MM.1S (cell line): ENCODE data around the gene SEC16B.

Experiments used
- EZH2phosphoT487 ChIP-seq: fragments of 300-600 bp; sonication (generic); IDR thresholded peaks from 2 replicates; pipeline ENCODE4 v1.6.1; 2018; ENCODE audit warnings: antibody characterized with exemption, low read length
- TF ChIP-seq, protein P1 (sequence below): fragments of 300-600 bp; sonication (generic); IDR thresholded peaks from 2 replicates; pipeline ENCODE4 v1.5.1; 2016; ENCODE audit warnings: antibody characterized with exemption, low read length, mixed read lengths

DNA sequence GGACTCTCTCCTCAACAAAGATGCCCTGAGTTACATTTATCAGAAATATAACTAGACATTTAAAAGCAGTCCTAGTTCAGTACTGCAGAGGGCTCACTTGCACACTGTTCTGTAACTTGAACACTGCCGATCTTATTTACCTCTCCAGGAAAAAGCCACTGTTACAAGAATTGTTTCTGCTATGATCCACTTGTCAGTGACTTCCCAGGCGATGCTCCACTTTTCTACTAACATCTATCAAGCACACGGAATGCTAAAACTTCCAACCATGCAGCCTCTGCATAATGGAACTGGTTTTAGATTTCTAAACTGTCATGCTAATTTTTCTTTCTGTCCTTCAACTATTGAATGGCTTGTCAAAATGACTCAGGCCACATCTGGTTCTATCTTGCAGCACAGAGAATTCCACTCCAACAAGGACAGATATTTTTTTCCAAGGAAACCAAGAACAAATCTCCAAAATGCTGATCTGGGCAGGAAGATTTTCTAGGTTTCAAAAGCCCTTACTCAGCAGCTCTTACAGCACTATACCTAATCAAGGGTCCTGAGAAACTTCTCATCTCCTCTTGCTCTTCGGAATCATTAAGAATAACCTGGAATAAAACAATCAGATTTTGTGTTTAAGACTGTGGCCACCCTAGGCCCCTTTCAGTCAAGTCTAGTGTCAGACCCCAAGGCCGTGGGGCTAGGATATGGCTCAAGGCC is 9.9 kb downstream of the SEC16B start:
- TF ChIP-seq, protein P1, sequence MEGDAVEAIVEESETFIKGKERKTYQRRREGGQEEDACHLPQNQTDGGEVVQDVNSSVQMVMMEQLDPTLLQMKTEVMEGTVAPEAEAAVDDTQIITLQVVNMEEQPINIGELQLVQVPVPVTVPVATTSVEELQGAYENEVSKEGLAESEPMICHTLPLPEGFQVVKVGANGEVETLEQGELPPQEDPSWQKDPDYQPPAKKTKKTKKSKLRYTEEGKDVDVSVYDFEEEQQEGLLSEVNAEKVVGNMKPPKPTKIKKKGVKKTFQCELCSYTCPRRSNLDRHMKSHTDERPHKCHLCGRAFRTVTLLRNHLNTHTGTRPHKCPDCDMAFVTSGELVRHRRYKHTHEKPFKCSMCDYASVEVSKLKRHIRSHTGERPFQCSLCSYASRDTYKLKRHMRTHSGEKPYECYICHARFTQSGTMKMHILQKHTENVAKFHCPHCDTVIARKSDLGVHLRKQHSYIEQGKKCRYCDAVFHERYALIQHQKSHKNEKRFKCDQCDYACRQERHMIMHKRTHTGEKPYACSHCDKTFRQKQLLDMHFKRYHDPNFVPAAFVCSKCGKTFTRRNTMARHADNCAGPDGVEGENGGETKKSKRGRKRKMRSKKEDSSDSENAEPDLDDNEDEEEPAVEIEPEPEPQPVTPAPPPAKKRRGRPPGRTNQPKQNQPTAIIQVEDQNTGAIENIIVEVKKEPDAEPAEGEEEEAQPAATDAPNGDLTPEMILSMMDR, result no peak; the same call in 1 of the 2 replicates
- TF ChIP-seq EZH2phosphoT487, result no peak
